HG03439 (cell line): ENCODE data around the gene CD2AP.

Source experiments
- ATAC-seq: cut with Tn5 transposase; IDR thresholded peaks from one replicate; pipeline ENCODE4 v1.9.1; 2021; ENCODE audit warnings: mild to moderate bottlenecking, moderate library complexity; ENCODE audit not compliant: unreplicated experiment

The CD2AP gene

GRCh38 chr6:47671777-47672176 is 194.2 kb downstream of the CD2AP start:
- ATAC-seq, result no peak

- no peak for ATAC-seq
These were observed 195.2 kb downstream of the CD2AP start for GRCh38 chr6:47672816-47673215.

GRCh38 chr6:47674673-47675072 is 197.1 kb downstream of the CD2AP start:
- no peak for ATAC-seq
